NOMO-1 treated with dmso at 0.1 percent for 144 hours (cell line): ENCODE results near the gene HIVEP2.

Experiments
- DNase-seq: peaks from one replicate; lab custom pipeline; 2025; ENCODE audit not compliant: unreplicated experiment; lab: John Stamatoyannopoulos, UW

The HIVEP2 gene

DNA sequence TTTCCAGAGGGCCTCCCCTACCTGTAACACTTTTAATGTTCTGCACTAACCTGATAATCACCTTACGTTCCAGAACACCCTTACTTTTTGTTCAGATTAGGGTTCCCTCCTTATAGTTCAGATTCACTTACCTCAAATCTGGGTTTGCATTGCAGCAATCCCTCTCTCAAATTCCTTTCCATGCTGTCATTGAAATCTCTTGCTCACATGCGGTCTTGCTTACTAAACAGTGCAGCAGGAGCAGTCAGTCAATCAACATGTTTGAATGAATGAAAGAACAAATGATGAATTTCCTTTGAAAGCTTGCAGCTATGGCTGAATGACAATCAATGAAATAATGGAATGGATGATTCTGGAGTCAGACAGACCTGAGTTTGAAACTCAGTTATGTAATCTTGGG, 200.1 kb downstream of the HIVEP2 start:
- no peak for DNase-seq

DNA sequence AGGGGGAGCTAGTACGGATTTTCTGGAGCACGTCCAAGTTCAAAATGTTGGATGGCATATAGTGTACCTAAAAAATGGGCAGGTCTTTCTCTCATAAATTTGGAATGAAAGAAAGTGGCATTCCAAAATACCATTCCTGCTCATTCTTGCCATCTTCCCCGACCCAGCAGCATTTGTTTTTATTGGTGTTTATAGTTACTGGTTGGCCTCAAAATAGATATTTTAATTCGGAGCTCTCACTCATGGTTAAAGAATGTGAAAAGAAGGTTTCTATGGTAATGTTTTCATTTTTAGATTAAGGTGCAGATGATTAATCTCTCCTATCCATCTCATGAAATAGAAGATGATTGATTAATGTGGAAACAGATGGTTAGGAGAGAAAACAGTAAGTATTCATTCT, 204.5 kb downstream of the HIVEP2 start:
- no peak for DNase-seq

DNA sequence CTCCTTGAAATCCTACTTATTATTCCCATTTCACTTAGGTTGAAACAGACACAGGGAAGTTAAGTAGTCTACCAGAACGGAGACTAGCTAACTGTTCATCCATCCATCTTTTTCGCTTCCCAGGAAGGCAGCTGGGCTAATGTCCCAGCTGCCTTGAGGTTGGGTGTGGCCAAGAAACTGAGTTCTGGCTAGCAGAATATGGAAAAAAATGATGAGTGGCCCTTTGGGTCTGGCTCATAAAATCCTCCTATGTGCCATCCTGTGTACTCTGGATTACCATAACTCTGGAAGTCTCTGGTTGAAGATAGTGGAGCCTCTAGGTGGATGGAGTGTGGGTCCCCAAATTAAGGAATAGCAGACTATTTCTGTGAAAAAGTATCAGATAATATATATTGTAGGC, 206.2 kb downstream of the HIVEP2 start:
- DNase-seq, result no peak

DNA sequence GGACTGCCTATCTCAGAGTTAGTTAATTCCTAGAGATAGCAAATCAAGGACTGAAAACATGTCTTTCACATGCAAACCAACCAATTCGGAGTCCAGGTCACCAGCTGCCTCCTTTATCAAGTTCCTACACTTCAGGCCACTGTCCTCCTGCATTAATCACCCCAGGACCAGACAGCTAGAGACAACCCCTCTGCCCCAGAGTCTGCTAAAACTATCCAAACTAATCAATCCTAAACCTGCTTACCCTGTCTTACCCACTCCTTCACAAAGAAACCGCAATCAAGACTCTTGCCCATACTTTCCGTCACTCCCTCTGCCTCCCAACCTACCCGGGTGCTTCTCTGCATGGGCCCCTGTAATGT, 207.0 kb downstream of the HIVEP2 start:
- DNase-seq, result no peak

DNA sequence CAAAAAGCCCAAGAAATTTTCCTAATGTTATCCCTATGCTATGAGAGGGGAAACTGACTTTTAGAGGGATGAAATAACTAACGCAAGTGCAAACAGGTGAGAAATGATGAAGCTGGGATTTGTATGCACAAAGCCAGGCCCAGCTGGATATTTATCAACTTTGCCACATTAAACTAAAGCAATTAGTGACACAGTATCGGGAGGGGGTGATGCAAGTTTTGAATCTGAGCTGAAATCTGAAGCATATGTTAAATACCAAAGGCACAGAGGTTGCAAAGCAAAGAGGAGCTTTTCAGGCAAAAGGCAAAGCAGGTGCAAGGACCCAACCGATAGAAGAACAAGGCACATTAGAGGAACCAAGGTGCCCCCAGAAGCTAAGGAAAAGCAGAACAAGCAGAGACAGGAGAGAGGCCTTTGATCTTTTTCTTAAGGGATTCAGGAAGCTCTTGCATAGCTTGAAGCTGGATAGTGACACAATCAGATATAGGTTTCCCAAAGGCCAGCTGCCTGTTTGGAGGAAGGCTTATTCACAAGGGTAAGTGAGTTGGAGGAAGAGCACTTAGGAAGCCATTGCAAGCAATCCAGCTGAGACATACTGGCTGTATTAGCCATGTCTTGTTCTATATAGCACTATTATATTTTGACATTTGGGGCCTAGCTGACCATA, 207.5 kb downstream of the HIVEP2 start:
- peak; percentile 8 for DNase-seq

DNA sequence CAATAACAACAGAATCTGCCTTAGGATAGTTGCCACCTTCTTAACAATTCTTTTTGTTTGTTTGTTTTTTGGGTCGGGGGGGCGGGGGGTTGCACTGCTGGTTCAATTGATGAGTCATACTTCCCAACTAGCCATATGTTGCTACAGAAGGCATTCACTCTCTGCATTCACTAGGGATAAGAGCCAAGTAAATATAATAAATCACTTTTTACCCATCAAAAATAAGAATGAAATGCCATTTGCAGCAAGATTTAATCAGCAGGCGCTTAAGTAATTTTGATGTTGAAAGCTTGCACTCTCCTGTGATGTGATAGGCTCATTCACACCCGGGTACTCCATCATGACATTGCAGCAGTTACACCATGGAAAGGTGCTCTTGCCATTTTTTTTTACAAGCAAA, 209.8 kb downstream of the HIVEP2 start:
- no peak for DNase-seq

DNA sequence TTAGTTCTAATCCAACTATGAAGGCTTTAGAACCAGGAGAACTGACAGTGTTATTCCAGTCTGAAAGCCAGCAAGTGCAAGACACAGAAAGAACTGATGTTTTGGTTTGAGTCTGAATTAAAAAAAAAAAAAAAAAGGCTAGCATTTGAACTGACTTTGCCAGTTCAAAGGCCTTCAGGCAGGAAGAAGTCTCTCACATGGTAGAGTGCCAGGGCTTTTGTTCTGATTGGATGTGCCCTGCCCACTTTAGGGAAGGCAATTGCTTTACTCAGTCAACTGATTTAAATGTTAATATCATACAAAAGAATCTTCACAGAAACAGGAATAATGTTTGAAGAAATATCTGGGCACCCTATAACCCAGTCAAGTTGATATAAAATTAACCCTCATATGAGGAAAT, 212.2 kb downstream of the HIVEP2 start:
- no peak for DNase-seq

DNA sequence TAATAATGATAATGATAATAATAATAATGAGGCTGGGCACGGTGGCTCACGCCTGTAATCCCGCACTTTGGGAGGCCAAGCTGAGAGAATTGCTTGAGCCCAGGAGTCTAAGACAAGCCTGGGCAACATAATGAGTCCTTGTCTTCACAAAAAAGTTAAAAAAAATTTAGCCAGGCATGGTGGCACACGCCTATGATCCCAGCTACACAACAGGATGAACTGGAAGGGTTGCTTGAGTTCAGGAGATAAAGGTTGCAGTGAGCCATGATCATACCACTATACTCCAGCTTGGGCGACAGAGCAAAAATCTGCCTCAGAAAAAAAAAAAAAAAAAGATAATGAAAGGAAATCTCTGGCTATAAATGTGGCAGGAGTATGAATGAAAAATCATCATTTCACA, 213.4 kb downstream of the HIVEP2 start:
- DNase-seq, result no peak

DNA sequence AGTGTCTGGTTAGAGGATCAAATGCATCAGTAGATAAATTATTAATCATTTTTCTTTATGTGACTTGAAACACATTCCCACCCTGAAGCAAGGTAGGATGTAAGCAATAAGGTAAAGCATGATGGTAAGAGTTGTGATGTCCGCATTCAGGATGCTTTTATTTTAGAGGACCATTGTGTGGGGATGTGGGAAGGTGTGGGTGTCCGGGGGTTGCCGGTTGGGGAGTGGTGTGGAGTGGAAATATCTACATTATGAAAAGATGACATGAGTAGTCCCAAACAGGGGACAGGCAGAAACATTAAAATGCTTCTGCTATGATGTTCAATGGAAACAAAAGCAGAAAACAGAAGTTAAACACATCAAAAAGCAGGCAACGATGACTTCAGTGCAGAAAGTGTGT, 215.4 kb downstream of the HIVEP2 start:
- no peak for DNase-seq

DNA sequence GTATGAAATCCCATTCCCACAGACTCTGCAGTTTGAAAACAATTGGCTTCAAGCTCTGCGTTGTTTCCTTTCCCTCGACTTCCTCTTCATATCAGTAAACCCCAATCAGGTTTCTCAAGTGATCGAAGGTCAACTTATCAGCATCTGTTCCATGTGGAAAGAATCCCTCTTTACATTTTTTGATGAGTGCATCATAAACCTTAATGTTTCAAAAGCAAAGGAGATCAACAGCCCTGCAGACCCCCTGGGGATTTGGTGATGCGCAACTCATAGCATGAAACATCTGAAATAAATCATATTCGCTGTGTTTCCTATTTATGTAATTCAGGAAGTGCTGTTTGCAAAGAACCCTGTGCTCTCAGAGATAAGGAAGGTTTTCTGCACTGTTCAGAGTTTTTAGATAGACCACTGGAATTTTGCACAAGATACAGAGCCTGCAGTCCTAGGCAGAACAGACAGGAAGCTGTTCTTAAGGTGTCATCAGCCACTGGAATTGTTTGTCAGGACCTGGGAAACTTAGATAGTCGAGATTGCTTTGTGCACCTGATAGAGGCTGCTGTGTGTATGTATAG, 216.0 kb downstream of the HIVEP2 start:
- peak; percentile 11 for DNase-seq

DNA sequence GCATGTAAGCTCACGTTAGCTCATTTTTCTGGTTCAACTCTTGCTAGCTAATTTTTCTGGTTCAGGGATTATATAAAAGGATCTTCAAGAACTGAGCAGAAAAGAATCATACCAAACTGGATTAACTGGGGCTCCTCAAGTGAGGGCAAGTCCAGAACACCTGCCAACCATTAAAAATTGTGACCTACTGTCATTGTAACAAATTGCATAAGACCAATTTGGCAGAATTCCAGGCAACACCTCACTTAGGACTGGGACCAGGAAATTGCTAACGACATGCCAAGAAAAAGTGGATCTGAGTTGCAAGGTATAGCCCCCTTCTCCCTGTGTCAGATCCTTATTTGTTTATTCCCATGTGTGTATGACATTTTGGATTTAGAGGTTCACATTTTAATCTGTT, 216.6 kb downstream of the HIVEP2 start:
- DNase-seq, result no peak

DNA sequence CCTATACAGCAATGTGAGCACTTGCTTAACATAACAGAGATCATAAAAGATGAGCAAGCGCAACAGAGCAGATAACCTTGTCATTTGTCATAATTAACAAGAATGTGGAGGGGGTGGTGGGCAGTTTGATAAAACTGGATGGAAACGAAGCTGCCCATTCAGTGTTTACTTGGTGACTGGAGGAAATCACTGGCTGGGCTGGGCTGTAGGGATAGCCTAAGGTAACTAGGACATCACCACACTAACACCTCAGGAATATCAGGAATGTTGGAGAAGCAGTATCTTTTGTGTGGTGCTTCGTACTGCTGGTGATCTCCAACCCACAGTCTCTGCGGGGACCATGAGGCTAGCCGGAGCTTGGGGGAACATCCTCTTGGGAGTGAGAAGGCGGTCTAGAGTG, 218.4 kb downstream of the HIVEP2 start:
- DNase-seq, result no peak

DNA sequence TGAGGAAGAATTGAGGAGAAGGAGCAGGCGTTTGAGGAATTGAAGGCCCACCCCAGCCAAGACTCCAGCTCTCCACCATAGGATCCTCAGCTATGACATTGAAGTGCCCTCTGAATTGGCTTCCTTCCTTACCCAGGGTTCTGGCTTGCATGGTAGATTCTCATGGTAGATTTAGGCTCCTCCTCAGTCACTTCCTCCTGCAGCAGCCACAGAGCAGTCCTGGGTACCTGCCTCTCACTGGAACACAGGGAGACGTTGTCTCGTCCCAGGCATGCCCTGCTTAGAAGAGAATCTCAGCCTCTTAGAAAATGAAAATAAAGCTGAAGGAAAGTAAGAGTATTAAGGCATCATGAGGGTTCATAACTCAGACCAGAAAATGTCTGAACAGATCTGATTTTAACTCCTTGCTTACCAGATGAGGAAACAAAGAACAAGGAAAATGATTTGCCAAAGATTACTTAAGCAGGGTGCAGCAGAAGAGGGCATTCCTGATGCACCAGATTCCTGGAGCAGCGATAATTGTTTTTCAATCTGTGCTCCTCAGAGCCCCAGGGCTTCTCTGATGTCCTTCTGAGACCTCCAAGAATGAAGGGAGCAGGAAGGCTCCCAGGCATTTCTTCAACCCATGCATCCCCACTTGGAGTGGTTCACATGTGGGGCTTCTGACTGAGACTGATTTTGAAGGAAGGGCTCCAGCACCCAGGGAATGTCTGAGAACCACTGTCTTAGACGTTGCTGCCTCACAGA, 219.8 kb downstream of the HIVEP2 start:
- no peak for DNase-seq

DNA sequence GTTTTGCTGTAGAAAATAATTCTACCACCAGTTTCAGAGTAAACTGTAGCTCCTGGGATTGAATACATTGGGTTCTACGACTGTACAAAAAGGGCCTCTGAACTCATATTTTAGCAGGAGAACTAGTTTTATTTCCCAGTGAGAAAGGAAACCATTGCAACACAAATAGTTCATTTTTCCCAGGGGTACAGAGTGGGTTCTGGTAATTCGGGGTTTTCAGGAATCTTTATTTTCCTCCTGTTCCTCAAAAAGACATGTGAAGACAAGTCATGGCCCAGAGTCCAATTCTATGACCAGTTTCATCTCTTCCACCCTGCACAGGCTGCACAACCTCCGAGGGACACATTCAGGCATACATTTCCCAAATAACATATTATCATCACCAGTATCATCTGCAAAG, 222.1 kb downstream of the HIVEP2 start:
- DNase-seq, result no peak

DNA sequence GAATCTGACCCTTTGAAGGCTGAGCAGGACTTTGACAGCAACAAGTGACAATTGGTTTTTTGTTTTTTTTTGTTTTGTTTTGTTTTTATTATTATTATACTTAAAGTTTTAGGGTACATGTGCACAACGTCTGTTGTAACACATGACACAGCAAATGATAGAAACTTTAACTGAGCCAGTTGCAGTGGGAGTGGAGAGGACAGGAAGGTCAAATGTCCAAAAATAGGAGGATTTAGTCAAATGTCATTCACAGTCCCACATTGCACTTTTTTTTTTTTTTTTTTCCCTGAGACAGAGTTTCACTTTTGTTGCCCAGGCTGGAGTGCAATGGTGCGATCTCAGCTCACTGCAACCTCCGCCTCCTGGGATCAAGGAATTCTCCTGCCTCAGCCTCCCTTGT, 223.0 kb downstream of the HIVEP2 start:
- DNase-seq, result no peak

DNA sequence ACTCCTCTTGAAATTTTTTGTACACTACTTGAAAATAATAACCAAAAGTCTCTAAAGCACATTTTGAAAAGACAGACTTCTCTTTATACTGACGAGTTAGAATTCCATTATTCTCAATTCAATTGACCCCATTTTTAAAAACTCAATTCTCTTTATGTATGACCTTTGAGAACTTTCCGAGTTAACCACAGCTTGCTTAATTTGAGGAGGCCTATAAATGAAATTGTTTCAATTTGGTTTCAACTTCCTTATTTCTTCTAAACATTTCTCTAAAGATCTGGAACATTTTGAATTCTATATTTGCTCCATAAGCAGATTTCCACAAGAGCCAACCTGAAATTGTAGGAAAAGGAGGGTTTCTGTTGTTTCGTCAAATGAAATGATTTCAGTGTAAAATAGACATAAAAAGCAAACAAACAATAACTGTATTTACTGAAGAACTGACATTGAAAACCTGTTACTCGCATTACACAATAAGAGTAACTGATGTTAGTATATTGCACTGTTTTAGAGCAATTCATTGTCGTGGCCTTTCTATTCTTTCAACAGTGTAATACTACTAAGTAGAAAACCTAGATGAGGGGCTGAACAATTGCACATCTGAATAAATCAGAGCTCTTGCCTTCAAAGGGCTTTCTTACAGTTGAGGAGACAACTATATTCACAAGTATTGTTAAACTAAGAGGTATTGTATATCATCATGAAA, 223.6 kb downstream of the HIVEP2 start:
- DNase-seq, result peak; percentile 71

DNA sequence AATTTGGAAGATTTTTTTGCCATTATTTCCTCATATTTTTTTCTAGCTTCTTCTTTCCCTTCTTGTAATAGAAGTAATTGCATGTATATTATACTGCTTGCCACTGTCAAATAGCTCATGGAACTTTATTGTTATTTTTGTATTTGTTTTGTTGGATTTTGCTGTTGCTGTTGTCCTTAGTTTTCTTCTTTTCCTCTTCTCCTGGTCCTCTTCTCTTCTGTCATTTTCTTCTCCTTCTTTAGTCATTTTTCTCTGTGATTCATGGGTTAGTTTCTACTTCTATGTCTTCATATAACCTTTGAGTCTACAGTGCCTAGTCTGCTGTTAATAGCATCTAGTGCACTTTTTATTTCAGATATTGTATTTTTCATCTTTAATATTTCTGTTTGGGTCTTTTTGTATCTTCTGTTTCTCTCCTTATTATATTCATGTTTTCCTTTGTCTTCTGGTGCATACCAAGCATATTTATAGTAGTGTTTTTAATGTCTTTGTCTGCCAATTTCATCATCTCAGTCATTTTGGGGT, 226.2 kb downstream of the HIVEP2 start:
- no peak for DNase-seq

DNA sequence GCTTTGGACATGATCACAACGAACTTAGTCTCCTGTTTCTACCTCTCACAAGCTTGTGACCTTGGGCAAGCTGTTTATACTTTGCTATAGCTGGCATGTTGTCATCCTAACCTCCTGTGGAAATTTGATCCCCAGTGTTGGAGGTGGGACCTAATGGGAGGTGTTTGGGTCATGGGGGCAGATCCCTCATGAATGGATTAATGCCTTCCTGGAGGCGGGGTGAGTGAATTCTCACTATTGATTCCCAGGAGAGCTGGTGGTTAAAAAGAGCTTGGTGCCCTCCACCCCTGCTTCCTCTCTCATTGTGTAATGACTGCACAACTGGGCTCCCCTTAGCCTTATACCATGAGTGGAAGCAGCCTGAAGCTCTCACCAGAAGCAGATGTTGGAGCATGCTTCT, 228.9 kb downstream of the HIVEP2 start:
- DNase-seq, result no peak

DNA sequence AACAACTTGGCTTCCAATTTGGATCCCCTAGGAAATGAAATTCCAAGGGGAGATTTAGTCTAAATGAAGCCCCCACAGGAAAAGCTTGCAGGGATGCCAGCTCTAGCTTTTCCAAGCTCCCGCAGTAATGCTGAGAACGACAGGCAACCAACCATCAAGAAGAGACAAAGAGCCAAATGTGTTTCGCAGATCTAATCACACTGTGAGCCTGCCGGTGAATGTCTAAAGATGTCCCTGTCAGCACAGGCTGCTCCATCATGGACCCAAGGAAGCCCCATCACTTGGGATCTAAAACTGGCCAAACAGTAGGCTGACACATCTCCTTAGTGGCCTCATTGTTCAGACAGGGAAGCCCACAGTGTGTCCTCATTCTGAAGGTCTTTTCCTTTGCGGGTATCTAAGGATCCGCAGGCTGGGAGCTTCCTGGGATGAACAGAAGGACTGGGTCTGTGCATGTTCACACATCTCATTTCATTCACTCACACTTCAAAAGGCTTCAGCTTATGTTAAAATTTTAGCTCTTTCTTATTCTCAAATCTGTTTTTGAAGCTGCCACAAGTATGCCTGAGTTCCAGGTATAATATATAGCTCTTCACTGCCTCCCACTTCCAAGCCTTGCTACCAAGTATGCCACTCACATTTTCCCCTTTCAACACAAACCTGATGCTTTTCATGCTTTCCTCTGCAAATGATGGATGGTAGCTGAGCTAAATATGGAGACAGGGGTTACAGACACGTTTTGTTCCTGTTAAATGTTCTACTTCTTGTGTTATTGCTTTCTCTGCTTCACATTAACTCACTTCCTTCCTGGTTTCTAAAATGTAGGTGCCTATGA, 229.8 kb downstream of the HIVEP2 start:
- DNase-seq, result no peak

DNA sequence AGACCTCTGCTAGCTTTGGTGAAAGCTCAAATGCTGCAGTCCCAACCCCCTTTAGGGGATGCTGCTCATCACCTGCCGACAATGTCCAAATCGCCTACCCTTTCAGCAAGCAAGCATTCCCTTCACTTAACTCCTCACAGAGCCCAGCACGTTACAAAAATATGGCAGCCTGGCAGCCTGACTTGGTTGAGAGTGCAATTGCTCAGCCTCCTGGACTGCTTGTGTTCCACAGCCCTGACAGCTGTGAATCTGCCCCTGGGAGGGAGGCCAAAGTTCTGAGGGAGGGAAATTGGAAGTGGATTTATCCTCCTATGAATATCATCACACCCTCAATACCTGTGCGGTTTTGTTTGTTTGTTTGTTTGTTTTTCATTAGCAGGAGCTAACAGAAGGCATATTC, 231.0 kb downstream of the HIVEP2 start:
- DNase-seq, result no peak

DNA sequence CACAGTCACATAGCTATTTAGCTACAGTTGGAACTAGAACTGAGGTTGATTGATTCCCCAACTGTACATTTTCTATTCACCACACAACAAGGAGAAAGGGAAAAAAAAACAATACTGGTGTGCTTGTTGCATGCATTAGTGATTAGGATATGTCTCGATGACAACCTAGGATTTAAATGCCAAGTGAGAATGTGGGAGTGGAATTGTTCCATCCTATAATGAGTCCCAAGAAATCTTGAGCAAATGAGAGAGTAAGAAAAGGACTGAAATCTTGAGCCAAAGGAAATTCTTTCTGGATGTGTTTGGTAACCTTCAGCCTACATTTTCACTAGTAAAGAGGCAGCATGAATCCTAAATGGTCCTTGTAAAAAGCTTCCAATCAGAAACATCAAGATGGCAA, 232.7 kb downstream of the HIVEP2 start:
- DNase-seq, result no peak
